Measurements from ENCODE around the gene RC3H1.

RC3H1 gene

DNA sequence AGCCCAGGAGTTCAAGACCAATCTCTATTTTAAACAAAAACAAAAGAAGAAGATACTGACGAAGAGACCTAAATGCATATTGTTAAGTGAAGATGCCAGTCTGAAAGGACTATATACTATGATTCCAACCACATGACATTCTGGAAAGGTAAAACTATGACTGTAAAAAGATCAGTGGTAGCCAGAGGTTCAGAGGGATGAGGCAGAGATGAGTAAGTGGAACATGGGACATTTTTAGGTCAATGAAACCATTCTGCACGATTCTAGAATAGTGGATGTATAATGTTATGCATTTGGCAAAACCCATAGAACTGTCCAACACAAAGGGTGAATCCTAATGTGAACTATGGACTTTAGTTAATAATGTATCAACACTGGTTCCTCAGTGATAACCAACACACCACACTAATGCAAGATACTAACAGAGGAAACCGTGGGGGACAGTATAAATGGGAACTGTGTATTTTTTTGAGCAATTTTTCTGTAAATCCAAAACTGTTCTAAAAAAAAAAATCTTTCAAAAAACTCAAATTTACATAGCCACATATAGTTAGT lies 8.2 kb downstream of the RC3H1 start:
- DNase-seq (ENCODE audit: low spot score): no peak
- TF ChIP-seq, protein P1, sequence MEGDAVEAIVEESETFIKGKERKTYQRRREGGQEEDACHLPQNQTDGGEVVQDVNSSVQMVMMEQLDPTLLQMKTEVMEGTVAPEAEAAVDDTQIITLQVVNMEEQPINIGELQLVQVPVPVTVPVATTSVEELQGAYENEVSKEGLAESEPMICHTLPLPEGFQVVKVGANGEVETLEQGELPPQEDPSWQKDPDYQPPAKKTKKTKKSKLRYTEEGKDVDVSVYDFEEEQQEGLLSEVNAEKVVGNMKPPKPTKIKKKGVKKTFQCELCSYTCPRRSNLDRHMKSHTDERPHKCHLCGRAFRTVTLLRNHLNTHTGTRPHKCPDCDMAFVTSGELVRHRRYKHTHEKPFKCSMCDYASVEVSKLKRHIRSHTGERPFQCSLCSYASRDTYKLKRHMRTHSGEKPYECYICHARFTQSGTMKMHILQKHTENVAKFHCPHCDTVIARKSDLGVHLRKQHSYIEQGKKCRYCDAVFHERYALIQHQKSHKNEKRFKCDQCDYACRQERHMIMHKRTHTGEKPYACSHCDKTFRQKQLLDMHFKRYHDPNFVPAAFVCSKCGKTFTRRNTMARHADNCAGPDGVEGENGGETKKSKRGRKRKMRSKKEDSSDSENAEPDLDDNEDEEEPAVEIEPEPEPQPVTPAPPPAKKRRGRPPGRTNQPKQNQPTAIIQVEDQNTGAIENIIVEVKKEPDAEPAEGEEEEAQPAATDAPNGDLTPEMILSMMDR (IDR thresholded peaks at IDR 0.05; ENCODE audit: borderline replicate concordance, control extremely low read depth, extremely low read depth, insufficient read depth, missing control alignments): no peak
- in situ Hi-C loops (cut with MboI; ENCODE audit: low sequenced_read_pairs, unreplicated experiment): no loop called here

DNA sequence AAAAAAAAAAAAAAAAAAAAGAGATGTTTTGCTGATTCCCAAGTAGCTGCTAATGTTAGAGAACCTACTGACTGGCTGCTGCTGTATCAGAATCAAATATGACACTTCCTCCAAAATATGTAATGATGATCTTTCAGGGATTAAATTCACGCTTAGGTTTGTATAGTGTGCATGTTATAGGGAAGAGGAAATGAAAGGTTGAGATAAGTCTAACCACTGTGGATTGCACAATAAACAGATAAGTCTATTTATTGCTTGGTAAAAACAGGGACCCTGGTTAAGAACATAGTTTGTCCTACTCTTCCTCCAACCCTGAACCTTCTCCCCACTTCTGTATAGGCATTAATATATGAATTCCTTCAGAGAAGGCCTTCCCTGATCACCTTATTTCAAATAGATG lies 13.2 kb downstream of the RC3H1 start:
- in situ Hi-C loops (cut with MboI; ENCODE audit: low sequenced_read_pairs, unreplicated experiment): no loop called here
- DNase-seq (ENCODE audit: low spot score): no peak
- TF ChIP-seq, protein P1 (IDR thresholded peaks at IDR 0.05; ENCODE audit: borderline replicate concordance, control extremely low read depth, extremely low read depth, insufficient read depth, missing control alignments): no peak

DNA sequence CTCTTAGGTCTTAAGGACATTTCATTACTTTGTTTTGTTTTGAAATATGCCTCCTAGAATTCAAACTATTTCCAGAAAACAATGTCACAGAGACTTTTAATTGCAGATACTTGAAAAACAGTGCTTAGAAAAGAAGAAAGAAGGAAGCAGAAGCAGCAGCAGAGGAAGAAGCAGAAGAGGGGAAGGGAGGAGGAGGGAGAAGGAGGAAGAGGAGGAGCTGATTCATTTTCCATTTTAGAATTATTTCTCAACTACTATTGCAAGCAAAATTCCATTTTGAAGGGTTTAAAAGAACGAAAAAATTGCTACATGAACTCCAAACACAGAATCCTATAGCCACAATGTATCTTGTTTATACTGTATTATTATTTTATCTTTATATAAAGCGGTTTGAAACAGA lies 13.9 kb downstream of the RC3H1 start:
- TF ChIP-seq, protein P1 (IDR thresholded peaks at IDR 0.05; ENCODE audit: borderline replicate concordance, control extremely low read depth, extremely low read depth, insufficient read depth, missing control alignments): no peak
- no peak for DNase-seq (ENCODE audit: low spot score)
- in situ Hi-C loops (cut with MboI; ENCODE audit: low sequenced_read_pairs, unreplicated experiment): no loop called here

DNA sequence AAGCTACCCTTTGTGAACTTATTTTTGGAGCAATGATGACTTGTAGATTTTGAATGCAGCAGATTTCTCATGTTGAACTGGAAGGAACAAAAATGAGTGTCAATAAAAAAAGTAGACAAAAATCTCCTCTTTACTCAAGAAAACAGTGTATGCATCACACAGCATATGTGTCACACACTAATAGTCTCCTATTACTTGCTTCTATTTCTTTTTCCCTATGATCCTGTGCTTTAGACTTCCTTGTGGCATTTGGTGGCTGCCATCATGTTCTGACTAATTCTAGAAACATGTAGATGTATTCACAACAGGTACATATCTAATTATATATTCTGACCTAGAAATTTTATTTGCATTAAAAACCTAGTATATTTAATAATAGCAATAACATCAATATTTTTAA lies 14.3 kb downstream of the RC3H1 start:
- no peak for DNase-seq (ENCODE audit: low spot score)
- in situ Hi-C loops (cut with MboI; ENCODE audit: low sequenced_read_pairs, unreplicated experiment): no loop called here
- TF ChIP-seq, protein P1 (IDR thresholded peaks at IDR 0.05; ENCODE audit: borderline replicate concordance, control extremely low read depth, extremely low read depth, insufficient read depth, missing control alignments): no peak

DNA sequence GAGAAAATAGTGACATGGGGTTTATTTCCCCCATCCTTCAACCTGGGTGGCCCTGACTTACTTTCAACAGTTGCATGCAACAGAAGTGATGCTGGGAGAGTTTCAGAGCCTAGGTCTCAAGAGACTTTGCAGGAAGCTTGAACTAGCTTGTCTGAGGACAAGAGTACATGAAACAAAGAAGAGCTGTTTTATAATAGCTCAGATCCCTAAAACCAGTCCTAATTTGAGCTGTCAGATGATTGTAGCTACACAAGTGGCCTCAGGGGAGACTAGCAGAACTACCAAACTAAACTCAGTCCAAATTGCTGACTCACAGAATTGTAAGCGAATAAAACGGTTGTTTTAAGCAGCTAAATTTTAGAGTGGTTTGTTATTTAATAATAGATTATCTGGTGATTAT lies 17.1 kb downstream of the RC3H1 start:
- in situ Hi-C loops (cut with MboI; ENCODE audit: low sequenced_read_pairs, unreplicated experiment): no loop called here
- TF ChIP-seq, protein P1 (IDR thresholded peaks at IDR 0.05; ENCODE audit: borderline replicate concordance, control extremely low read depth, extremely low read depth, insufficient read depth, missing control alignments): no peak
- DNase-seq (ENCODE audit: low spot score): peak; percentile 77

DNA sequence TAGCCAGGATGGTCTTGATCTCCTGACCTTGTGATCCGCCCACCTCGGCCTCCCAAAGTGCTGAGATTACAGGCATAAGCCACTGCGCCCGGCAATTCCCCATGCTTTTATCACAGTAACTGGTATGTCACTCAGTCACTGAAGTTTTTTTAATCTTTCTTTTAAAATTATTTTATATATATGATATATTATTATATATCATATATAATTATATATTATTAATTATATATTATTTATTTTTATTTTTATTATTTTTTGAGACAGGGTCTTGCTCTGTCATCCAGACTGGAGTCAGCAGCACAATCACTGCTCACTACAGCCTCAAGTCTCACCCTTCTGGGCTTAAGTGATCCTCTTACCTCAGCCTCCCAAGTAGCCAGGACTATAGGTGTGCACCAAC lies 18.3 kb downstream of the RC3H1 start:
- in situ Hi-C loops (cut with MboI; ENCODE audit: low sequenced_read_pairs, unreplicated experiment): no loop called here
- TF ChIP-seq, protein P1 (IDR thresholded peaks at IDR 0.05; ENCODE audit: borderline replicate concordance, control extremely low read depth, extremely low read depth, insufficient read depth, missing control alignments): no peak
- no peak for DNase-seq (ENCODE audit: low spot score)

DNA sequence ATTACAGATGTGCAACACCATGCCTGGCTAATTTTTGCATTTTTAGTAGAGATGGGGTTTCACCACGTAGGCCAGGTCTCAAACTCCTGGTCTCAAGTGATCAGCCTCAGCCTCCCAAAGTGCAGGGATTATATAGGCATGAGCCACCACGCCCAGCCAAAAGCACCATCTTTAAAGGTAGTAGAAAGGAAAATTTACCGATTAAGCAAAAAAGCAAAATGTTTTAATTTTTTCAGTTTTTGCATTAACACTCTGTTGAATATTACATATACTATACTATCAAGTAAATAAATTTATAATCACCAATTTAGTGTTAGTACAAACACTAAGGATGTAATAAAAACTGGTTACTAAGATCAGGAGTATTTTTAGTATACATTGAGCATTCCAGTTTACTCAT lies 20.6 kb downstream of the RC3H1 start:
- TF ChIP-seq, protein P1 (IDR thresholded peaks at IDR 0.05; ENCODE audit: borderline replicate concordance, control extremely low read depth, extremely low read depth, insufficient read depth, missing control alignments): no peak
- no peak for DNase-seq (ENCODE audit: low spot score)
- in situ Hi-C loops (cut with MboI; ENCODE audit: low sequenced_read_pairs, unreplicated experiment): no loop called here
